ENCODE results near the gene TXLNB.

The TXLNB gene

DNA sequence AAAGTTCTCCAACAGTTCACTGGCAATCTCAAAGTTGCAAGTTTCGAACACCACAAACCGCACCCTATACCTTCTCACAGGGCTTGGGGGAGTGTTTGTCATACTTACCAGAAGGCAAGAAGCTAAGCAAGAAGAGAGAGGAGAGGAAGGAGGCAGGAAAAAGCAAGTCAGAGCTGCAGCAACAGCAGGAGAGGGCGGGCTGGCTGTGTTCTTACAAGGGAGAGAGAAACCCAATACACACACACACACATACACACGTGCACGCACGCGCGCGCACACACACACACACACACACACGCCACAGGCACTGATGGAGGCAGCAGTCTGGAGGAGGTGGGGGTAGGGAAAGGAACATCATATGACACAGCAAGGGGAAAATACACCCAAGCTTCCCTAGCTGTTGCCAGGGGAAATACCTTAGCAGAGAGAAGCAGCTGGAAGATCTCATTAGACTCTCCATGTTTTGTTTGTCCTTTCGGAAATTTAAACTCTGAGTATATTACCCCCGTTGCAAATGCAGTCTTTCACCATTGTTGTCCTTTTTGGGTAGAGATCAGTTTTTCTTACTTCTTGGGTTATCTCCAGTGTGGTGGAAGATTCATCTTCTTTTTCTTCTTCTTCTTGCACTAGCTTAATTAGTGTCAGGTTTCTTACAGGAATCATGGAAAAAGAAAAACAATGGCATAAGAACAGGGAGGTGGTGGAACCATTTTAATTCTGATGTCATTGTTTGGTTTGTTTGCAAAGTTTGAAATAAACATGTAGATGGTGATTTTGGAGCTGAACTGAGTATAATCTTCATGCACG lies at the start of gene TXLNB:
Gene TXLNB (minus strand): TSS at position 186 of the 807 bp plus-strand sequence. CDS start 3,099 bp downstream, outside the sequence.
- DNase-seq (ENCODE audit: low read depth in 2 of 2) = peak; percentile 62 to 71

DNA sequence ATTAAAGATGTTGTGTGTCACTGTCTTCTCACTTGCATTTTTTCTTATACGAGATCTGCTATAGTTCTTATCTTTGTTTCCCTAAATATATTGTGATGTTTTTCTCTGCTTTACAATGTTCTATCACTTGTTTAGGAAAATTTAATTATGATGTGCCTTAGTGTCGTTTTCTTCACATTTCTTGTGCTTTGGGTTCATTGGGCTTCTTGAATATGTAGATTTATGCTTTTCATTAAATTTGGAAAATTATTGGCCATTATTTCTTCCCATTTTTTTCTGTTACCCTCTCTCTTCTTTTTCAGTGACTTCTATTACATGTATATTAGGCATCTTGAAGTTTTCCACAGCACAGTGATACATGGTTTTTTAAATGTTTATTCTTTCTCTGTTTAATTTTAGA lies 49.3 kb upstream of the TXLNB start:
- no peak for DNase-seq (ENCODE audit: low read depth in 2 of 2)

DNA sequence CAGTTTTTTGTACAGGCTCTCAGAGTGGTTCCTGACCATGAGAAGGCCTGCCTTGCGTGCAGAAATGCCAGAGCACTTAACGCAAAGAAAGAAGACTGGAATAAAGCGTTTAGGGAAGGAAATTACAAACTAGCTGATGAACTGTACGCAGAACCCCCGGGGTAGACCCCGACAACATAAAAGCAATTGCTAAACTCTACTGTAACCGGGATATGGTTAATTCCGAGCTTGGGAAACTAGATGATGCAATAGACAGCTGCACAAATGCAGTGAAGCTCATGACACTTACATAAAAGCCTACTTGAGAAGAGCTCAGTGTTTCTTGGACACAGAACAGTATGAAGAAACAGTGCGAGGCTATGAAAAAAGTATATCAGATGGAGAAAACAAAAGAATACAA lies 47.0 kb upstream of the TXLNB start:
- no peak for DNase-seq (ENCODE audit: low read depth in 2 of 2)

DNA sequence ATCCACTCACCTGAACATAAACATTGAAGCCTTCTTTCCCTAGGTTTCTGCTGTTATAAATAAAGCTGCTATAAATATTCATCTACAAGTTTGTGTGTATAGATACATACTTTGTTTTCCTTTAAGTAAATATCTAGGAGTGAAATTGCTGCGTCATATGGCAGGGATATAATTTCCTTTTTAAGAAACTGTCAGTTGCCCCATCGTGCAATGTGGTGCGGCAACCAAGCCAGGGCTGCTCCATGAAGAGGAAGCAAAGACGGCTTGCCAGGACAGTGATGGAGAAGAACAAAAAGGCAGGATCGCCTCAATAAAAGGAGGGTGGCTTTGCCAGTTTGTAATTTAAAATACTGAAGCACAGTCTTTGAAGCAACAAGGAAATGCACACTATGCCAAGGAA lies 46.0 kb upstream of the TXLNB start:
- DNase-seq (ENCODE audit: low read depth in 2 of 2) = no peak

DNA sequence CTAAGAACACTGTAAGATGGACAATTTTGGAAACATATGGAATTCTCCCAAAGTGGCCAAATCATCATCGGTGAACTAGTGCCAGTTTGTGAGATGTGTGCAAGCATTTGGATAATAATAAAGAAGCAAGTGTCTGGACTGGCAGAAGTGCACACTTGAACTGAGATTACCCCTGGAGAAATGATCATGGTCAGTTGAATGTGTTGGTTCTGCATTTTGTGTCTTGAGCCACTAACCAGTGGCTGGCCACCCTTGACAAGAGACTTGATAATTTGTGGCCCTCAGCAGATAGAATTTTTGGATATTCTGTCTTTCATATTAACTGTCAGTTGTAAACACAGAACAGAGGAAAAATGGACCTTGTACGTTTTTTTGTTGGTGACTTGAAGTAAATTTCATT lies 45.2 kb upstream of the TXLNB start:
- DNase-seq (ENCODE audit: low read depth in 2 of 2) = no peak

DNA sequence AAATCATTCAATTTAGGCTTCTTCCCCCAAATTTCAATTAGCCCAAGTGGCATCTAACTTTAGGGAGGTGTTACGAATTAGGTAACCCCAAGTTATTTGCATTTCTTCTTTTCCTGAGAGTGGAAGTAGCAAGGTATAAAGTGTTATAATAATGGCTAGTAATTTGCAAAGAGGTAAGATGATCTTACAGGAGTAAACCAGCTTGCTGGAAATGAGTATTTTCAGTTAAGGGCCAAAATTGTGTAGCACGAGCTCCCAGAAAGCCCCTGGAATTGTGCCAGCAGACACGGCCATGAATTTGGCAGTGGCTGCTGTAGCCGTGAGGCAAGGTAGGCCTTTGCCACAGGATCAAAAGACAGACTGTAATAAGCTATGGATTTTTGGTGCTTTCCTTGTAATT lies 44.7 kb upstream of the TXLNB start:
- no peak for DNase-seq (ENCODE audit: low read depth in 2 of 2)

DNA sequence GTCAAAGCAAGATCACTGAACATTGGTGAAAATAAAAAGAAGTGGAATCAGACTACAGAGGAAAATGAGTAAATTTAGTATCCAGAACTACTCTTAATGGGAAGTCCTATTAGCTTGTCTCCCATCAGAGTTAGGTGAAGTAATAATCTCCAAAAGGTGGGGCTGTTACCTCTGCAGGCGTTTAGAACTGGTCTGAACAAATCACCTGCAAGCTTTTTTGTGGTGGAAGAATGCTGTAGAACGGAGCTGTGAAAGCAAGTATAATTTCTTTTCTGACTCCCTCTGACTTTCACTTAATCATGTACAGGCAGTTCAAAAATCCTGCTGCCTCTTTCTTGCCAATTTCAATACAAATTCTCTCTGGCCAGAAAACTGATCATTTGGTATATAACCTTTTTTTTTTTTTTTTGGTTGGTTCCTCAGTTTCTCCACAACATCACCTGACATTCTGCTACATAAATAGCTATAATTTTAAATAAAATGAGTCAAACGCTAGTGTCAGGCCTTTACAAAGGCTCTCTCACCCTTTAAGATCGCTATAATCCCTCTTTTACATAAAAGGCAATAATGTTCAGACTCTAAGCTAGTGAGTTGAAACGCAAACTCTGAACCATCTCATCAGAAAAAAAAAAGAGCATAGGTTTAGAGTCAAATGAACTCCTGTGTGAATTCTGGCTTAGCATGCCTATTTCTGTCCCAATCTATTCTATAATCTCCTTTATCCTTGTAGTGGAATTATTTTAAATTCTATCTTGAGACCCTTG lies 43.8 kb upstream of the TXLNB start:
- no peak for DNase-seq (ENCODE audit: low read depth in 2 of 2)

DNA sequence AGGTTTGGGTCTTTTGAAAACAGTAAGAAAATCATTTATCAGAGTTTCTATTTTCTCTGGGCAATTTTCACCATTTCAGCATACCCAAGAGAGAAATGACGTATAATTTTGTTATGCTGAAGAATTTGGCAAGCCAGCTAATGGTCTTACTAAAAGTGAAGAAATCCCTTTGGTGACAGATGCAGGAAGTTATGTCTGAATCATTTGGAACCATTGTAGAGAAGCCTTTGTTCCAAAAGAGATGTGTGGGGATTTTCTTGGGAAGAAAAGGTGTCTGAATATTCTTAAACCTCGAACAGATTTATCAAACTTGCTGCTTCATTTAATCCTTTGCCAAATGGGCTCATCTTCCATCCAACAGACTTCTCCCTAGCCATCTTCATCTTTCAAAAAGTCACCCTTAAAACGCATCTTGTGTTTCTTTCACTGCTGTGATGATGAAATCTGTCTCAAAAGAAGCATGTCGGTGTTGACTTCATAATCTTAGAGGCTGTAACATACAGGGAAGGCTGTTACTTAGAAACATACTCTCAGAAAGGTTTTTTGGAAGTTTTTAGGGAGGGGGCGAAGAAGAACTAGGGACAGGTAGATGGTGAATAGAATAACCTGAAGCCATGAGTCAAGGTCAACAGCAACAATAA lies 43.1 kb upstream of the TXLNB start:
- no peak for DNase-seq (ENCODE audit: low read depth in 2 of 2)

DNA sequence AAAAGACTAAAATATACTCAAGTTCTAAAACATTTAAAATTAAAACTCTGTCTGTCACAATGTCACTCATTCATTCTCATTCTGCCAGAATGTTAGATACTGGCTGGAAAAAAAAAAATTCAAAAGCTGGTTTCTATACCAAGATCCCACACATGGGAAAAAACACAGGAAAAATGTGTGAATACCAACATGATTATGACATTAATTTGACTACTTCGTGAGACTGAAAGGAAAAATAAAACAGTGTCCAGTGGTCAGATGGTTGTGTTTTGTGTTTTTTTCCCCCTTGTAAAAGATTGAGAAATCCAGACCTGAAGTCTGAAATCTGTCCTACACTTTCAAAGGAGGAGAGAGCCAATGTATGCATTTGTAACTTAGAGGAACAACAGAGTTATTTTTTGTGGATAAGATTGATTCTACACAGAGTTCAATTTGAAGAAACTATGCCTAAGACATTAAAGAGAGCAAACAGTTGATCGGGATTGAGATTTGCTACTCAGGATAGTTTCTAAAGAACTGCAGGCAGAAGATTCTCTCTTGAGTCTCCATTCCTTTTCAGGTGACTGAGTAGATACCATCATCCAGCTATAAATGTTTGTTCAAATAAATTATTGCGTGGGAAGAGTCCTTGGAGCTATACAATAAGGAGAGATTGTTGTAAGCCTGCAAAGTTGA lies 39.2 kb upstream of the TXLNB start:
- DNase-seq (ENCODE audit: low read depth in 2 of 2) = no peak

DNA sequence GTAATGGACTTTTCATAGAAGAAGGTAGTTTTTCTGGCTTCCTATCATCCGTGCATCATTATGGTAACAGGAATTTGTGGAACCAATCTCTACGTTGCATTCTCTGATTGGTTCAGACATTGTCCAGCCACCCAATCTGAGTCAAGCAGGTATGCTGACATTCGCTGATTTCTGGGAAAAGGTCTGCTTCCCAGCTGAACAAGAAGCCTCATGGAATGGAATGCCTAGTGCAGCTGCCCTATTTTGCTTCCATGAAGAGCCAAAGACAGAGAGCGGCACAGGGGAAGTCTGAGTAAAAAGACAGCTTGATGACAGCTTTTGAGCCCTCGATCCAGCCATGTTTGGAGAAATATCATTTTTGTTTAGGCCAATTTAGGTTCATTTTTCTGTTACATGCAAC lies 38.5 kb upstream of the TXLNB start:
- DNase-seq (ENCODE audit: low read depth in 2 of 2) = no peak

DNA sequence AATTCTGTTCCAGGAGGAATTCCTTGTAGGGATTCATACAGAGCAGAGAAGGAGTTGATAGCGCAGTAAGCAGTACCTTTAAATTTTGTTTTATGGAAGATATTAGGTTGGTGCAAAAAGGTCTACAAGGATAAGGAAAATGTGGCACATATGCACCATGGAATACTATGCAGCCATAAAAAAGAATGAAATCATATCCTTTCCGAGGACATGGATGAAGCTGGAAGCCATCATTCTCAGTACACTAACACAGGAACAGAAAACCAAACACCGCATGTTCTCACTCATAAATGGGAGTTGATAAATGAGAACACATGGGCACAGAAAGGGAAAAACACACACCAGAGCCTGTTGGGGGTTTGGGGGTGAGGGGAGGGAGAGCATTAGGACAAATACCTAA lies 37.4 kb upstream of the TXLNB start:
- no peak for DNase-seq (ENCODE audit: low read depth in 2 of 2)

DNA sequence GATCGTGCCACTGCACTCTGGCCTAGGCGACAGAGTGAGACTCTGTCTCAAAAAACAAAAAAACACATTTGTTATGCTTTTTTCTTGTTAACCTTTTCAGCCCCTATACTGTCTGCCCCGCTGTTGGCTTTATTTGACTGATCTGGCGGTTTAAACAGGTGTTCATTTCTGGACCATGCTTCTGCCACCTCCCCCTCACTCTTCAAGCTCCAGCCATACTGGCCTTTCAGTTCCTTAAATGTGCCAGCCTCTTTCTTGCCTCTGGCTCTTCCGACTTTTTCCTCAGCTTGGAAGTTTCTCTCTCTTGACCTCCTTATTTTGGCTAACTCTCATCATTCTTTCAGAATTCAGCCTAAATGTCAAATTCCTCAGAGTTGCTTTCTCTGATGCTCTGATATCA lies 35.2 kb upstream of the TXLNB start:
- no peak for DNase-seq (ENCODE audit: low read depth in 2 of 2)

DNA sequence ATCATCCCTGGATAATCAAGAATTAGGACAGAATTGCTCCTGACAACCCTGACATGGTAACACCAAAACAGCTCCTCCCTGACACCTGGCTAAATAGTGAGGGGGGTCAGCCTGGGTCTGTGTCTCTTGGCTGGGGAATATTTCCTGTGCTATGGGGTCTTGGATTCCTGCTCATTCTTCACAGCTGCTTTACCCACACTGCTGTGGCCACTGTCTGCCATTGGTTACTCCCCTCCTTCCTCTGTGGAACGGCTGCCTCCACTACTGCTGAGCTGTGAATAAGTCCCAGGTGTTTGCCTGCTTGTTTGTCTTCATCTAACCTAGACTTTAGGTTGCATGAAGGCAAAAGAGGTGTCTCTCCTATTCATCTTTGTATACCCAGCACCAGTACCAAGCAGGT lies 33.9 kb upstream of the TXLNB start:
- no peak for DNase-seq (ENCODE audit: low read depth in 2 of 2)

DNA sequence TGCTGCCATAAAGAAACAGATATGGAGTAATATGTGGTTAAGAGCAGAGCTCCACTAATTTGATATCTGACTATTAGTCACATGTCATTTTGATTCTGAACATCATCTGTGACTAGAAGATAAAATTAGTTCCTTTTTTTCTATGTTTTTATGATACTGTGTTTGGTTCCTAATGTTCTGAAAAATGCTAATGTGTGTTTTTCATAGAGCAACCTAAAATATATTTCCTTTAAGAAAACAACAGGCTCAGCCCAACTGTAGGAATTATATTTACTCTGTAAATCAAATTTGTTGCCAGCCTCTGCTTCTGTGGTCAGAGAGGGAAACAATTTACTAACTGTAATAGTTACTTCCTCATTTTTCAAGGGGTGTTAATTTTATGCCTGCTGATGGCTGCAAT lies 33.3 kb upstream of the TXLNB start:
- DNase-seq (ENCODE audit: low read depth in 2 of 2) = no peak

DNA sequence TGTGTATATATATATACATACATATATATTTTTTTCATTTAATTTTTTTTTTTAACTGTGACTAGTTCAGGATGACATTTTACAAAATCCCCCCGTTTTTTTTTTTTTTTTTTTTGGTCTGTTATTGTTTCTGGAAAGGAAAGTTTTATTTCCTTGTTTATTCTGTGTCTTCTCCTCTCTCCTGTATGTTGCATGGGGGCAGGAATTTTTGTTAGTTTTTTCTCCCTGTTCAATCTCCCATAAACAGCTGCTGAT lies 32.4 kb upstream of the TXLNB start:
- no peak for DNase-seq (ENCODE audit: low read depth in 2 of 2)

DNA sequence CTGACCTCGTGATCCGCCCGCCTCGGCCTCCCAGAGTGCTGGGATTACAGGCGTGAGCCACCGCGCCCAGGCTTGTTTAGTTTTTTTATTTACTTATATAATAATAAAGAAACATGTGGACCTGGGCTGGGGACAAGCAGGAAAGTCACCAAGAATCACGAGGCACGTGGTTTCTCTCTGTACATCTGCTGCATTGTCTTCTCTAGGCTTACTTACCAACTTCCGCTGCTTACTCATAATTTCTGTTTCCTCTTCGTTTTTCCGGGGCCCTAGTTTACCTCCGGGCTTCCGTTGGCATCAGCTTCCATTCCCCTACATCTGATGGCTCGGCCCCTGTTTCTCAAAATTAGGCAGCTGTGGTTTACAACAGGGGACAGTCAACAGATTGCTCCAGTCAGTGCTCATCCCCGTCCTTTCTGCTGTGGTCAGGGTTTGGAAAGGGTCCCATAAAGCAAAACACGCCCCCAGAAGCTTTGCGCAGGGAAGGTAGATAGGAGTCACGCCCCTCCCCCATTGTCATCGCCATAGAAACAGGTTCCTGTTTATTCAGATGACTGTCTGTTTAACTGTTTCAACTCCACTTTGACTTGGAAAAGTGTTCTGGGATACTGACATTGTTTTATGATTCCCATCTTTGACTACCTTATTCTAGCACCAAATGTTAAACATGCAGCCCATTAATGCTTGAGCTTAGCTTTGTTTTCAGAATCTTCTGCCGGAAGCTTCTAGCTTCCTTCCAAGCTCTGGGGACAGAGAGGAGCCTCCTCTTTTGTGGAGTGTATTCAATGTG lies 31.9 kb upstream of the TXLNB start:
- peak; percentile 46 to 63 for DNase-seq (ENCODE audit: low read depth in 2 of 2)

DNA sequence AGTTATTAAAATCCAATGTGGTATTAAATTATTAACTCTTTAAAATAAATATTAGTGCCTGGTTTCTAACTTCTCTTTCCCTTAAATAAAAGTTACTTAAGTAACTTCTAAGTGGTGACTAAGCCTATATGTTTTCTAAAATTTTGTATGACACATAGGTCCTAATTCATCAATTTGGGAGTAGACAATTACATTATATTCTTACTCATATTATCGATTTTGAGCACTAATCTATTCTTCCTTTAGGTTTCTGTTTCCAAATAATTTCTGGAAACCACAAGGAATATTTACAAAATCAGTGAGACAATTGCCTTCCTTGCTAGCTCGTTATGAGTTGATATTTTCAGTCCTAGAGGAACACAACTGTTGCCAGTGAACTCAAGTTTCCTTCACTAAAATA lies 28.3 kb upstream of the TXLNB start:
- no peak for DNase-seq (ENCODE audit: low read depth in 2 of 2)

DNA sequence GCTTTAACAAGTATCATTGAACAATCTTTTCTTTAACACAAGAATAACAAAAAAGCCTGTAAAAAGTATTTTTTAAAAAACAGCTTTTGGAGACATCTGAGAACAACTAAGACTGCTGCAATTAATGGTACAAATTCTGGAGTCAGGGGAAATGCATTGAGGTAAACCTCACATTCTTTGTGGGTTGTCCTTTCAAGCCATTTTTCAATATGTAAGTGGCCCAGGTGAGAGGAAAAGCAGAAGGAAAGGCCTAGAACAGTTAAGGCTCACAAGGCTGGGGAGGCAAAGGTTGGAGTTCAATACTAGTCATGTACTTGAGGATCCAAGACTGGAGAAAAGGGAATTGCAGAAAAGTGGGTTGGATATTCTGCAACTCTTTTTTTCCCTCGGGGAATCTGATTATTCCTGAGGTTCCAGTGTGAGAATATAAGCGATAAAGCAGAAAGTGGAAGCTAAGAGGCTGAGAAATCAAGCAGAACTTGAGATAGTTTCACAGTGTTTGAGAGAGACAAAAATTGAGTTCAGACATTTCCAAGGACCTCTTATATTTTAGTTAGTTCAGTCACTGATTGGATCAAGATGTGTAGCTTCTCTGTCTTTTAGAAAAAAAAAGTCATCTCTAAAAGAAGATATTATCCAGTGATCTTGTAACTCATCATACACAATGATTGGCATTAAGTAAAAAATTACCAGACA lies 25.0 kb upstream of the TXLNB start:
- no peak for DNase-seq (ENCODE audit: low read depth in 2 of 2)

DNA sequence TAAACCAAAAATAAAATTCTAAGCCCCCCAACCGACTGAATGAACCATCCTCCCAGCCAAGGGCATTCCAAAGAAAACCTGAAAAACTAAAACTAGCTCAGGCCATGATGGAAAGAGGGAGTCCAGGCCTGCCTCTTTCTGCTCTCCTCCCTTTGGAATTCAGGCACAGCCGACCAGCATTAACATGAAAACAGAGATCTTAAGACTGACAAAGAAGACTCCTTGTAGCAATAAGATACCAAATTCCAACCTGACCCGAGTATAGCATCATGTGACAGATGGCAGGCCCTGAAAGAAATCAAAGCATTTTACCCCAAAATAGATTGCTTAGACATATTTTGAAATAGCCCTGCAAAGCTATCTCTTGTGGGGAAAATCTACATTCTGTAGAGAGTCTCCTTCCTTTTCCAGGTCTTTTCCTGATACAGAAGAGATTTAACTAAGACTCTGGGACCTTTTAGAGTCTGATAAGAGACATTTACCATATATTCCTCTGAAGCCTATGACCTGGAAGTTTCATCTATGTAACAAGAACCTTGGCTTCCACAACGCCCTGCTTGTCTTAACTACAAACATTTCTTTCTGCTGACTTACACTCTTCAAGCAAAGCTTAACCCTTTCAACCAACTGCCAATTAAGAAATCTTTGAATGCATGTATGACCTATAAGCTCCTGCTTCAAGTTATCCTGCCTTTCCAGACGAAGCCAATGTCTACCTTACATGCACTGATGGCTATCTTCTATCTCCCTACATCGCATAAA lies 22.2 kb upstream of the TXLNB start:
- no peak for DNase-seq (ENCODE audit: low read depth in 2 of 2)

DNA sequence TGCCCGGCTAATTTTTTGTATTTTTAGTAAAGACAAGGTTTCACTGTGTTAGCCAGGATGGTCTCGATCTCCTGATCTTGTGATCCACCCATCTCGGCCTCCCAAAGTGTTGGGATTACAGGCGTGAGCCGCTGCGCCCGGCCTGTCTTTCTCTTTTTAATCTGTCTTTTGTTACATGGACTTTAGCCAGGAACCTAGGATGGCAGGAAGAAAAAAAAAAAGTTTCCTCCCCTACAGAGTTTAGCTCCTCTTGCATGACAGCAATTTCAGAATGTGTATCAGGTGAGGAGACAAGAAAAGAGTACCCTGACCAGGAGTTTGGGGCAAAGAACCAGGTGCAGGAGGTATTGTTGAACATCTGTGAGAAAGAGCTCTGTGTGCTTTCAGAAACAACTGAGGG lies 21.4 kb upstream of the TXLNB start:
- no peak for DNase-seq (ENCODE audit: low read depth in 2 of 2)

Data from stimulated activated CD4-positive, alpha-beta T cell treated with anti-CD3 and anti-CD28 coated beads, Interleukin-1b, Interleukin-23, amount 100 ng/mL, for 4 hours (primary cell).